ENCODE results near the gene PHAX. TPM values are rescaled to one million over a fixed set of nuclear protein-coding genes. Genes with fewer than 3 reads are reported as not detected.

The PHAX gene
- polyA plus RNA-seq, 1 donor (not counting 4 experiments of a cell fraction or from before 2014, with no cell fraction given), result 63.0 TPM

GRCh38 chr5:126650463-126650862 lies 49.7 kb downstream of the PHAX start:
- TF ChIP-seq EZH2 (IDR thresholded peaks at IDR 0.05; ENCODE audit: low read length) (no peak), CTCF (optimal IDR thresholded peaks at IDR 0.05 in 1 of 3, IDR thresholded peaks at IDR 0.05 in 1 of 3, conservative IDR thresholded peaks at IDR 0.05 in 1 of 3; ENCODE audit: extremely low read depth in 1 of 3, insufficient read depth in 2 of 3, low read length in 3 of 3) (no peak)
- Histone ChIP-seq H4K20me1 (ENCODE audit: control insufficient read depth, extremely low read depth, insufficient read depth, low read length) (no peaks in the 10 kb centered on the region), H3K4me2 (ENCODE audit: control insufficient read depth, extremely low read depth, insufficient read depth, low read depth, low read length) (no peak overlapping the region), H3K36me3 (ENCODE audit: control insufficient read depth in 2 of 2, extremely low read depth in 1 of 2, insufficient read depth in 2 of 2, low read length in 2 of 2) (no peaks in the 10 kb centered on the region), H2AFZ (ENCODE audit: control insufficient read depth, low read length) (no peak overlapping the region), H3K9me1 (ENCODE audit: control insufficient read depth, extremely low read depth, insufficient read depth, low read length) (no peaks in the 10 kb centered on the region), H3K4me1 (ENCODE audit: control insufficient read depth, extremely low read depth, insufficient read depth, low read length) (no peaks in the 10 kb centered on the region), H3K79me2 (ENCODE audit: control insufficient read depth, insufficient read depth, low read length) (no peaks in the 10 kb centered on the region), H3K9ac (ENCODE audit: control insufficient read depth, extremely low read depth, insufficient read depth, low read length) (no peak overlapping the region), H3K4me3 (ENCODE audit: control insufficient read depth in 2 of 3, extremely low read depth in 1 of 3, insufficient read depth in 2 of 3, low read depth in 1 of 3, low read length in 3 of 3) (no peak overlapping the region), H3K27me3 (ENCODE audit: control insufficient read depth, extremely low read depth, insufficient read depth, low read length) (no peaks in the 10 kb centered on the region), H3K9me3 (ENCODE audit: control insufficient read depth, low read depth, low read length) (no peaks in the 10 kb centered on the region), H3K27ac (ENCODE audit: control insufficient read depth, insufficient read depth, low read length) (no peak overlapping the region)
- no peak for FAIRE-seq
- DNase-seq (ENCODE audit: low read depth, low spot score), result no peak
- dilution Hi-C loops (cut with MboI; ENCODE audit: extremely low pct_ligation_motif_present, low sequenced_read_pairs), result no loop called here

- dilution Hi-C loops (cut with MboI; ENCODE audit: extremely low pct_ligation_motif_present, low sequenced_read_pairs), result no loop called here
- H3K36me3 ChIP-seq (ENCODE audit: control insufficient read depth in 2 of 2, extremely low read depth in 1 of 2, insufficient read depth in 2 of 2, low read length in 2 of 2), result no peaks in the 10 kb centered on the region
- H3K4me2 ChIP-seq (ENCODE audit: control insufficient read depth, extremely low read depth, insufficient read depth, low read depth, low read length), result no peak overlapping the region
- H3K9ac ChIP-seq (ENCODE audit: control insufficient read depth, extremely low read depth, insufficient read depth, low read length), result no peak overlapping the region
- no peak for DNase-seq (ENCODE audit: low read depth, low spot score)
- H3K4me1 ChIP-seq (ENCODE audit: control insufficient read depth, extremely low read depth, insufficient read depth, low read length), result no peaks in the 10 kb centered on the region
- H2AFZ ChIP-seq (ENCODE audit: control insufficient read depth, low read length), result no peak overlapping the region
- no peak for TF ChIP-seq CTCF (optimal IDR thresholded peaks at IDR 0.05 in 1 of 3, IDR thresholded peaks at IDR 0.05 in 1 of 3, conservative IDR thresholded peaks at IDR 0.05 in 1 of 3; ENCODE audit: extremely low read depth in 1 of 3, insufficient read depth in 2 of 3, low read length in 3 of 3)
- no peak for TF ChIP-seq EZH2 (IDR thresholded peaks at IDR 0.05; ENCODE audit: low read length)
- H3K27me3 ChIP-seq (ENCODE audit: control insufficient read depth, extremely low read depth, insufficient read depth, low read length), result no peaks in the 10 kb centered on the region
- no peaks in the 10 kb centered on the region for H4K20me1 ChIP-seq (ENCODE audit: control insufficient read depth, extremely low read depth, insufficient read depth, low read length)
- no peaks in the 10 kb centered on the region for H3K9me1 ChIP-seq (ENCODE audit: control insufficient read depth, extremely low read depth, insufficient read depth, low read length)
- no peaks in the 10 kb centered on the region for H3K9me3 ChIP-seq (ENCODE audit: control insufficient read depth, low read depth, low read length)
- H3K27ac ChIP-seq (ENCODE audit: control insufficient read depth, insufficient read depth, low read length), result no peak overlapping the region
- no peak for FAIRE-seq
- no peak overlapping the region for H3K4me3 ChIP-seq (ENCODE audit: control insufficient read depth in 2 of 3, extremely low read depth in 1 of 3, insufficient read depth in 2 of 3, low read depth in 1 of 3, low read length in 3 of 3)
- no peaks in the 10 kb centered on the region for H3K79me2 ChIP-seq (ENCODE audit: control insufficient read depth, insufficient read depth, low read length)
These were observed 50.3 kb downstream of the PHAX start for GRCh38 chr5:126651013-126651577.
